Suprapubic skin (tissue), 3 donors: ENCODE measurements around the gene SKAP2.

Experiments used
- CTCF ChIP-seq, 2 donors: fragments of 200-600 bp in 1 of 2; fragments of 450-650 bp in 1 of 2; sonication (generic) in 1 of 2; IDR thresholded peaks; one replicate each; pipeline ENCODE4 v1.5.1; 2016 to 2019; ENCODE audit warnings: antibody characterized with exemption in 2 of 2, mild to moderate bottlenecking in 1 of 2, moderate library complexity in 1 of 2
- POLR2AphosphoS5 ChIP-seq, 3 donors: sonication (generic); formaldehyde crosslinking; IDR thresholded peaks; one replicate each; pipeline ENCODE4 v1.6.1; 2017; ENCODE audit warnings: antibody characterized with exemption in 3 of 3

DNA sequence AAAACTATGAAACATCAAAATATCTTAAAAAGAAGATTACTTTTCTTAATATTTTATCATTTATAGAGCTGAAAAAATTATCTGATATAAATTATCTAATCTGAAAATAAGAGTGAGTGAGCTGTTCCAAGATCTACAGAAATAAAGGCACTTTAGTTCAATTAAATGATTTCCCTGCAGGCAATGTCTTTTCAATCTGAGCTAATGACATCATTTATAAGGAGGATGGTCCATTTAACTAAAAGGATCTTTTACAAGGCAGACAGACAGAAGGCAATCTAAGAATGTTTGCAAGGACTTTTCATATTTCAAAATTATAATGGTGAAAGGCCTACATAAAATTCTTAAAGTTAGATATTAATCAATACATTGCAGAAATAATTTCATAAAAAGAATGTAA lies 71.8 kb downstream of the SKAP2 start:
- no peak for TF ChIP-seq POLR2AphosphoS5 (IDR thresholded peaks at IDR 0.05)
- TF ChIP-seq CTCF (IDR thresholded peaks at IDR 0.05): no peak
